GM12875 (cell line): Measurements from ENCODE around the gene CPNE9.

Source experiments
- H3K4me3 ChIP-seq: one replicate; pipeline ENCODE4 v1.5.1; 2011; ENCODE audit warnings: low read depth, low read length, control low read depth
- CTCF ChIP-seq: IDR thresholded peaks from 2 replicates; pipeline ENCODE4 v1.5.1; 2011; ENCODE audit warnings: low read depth, mild to moderate bottlenecking, control low read depth, inconsistent platforms, low read length, moderate library complexity, borderline replicate concordance; ENCODE audit not compliant: insufficient read depth

The CPNE9 gene

GRCh38 chr3:9669720-9670432 is 33.8 kb upstream of the CPNE9 start:
- TF ChIP-seq CTCF: no peak
- H3K4me3 ChIP-seq: no peak overlapping the region

DNA sequence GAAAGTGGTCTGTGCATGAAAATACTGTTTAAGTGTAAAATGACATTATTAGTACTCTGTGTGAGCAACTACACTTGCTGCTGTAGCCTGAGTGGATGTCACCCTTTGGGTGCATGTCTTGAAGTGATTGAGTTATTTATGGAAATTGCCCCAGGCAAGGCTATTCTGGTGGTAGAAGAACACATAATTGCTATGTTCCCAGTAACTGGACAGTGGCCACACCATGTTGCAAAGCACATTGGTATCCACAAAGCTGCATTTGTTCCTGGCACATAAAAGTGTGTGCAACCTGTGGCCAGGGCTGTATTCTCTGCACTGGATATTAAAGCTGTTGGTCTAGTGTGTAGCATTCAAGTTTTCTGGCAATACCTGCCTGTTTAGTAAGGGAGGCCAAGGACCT is 30.6 kb upstream of the CPNE9 start:
- no peak overlapping the region for H3K4me3 ChIP-seq

GRCh38 chr3:9673752-9674151 is 29.9 kb upstream of the CPNE9 start:
- no peak overlapping the region for H3K4me3 ChIP-seq
- TF ChIP-seq CTCF: no peak

More for the DNA sequence above, 30.6 kb upstream of the CPNE9 start:
- no peak for TF ChIP-seq CTCF

- no peak overlapping the region for H3K4me3 ChIP-seq
- no peak for TF ChIP-seq CTCF
These were observed 27.8 kb upstream of the CPNE9 start for GRCh38 chr3:9675736-9676290.

DNA sequence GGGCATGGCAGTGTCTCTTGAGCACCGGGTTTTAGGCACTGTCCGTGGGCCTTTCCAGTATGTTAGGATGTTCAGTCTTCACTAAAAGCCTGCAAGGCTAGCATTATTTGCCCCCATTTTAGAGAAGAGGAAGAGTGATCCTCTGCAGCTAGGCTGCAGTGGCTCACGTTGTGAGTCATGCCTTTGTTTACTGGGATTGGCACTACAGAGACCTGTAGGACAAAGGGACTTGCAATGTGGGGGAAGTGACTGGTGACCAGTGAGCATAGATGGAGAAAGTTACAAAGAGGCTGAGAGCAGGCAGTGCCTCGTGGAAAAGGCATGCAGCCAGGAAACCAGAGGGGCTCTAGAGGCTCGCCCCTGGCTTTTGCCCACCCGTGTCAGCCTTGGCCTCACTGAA is 26.8 kb upstream of the CPNE9 start:
- no peak overlapping the region for H3K4me3 ChIP-seq
- TF ChIP-seq CTCF: no peak

DNA sequence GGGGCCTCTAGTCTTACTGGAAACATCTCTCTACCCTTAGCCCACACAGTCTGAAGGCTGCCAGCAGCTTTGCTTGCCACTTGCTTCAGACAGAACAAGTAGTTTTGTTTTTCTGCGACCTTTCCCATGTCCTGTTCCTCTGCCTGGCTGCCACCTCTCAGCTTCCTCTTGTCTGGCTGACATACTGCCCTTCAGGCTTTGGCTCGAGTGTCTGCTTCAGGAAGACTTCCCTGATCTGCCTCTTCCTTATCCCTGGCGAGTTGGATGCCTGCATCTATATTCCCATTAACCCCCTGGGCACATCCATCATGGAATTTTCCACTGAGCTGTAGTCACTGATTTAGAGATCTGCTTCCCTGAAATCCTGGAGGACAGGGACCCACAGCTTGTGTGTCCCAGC is 25.1 kb upstream of the CPNE9 start:
- H3K4me3 ChIP-seq: no peak overlapping the region
- no peak for TF ChIP-seq CTCF

DNA sequence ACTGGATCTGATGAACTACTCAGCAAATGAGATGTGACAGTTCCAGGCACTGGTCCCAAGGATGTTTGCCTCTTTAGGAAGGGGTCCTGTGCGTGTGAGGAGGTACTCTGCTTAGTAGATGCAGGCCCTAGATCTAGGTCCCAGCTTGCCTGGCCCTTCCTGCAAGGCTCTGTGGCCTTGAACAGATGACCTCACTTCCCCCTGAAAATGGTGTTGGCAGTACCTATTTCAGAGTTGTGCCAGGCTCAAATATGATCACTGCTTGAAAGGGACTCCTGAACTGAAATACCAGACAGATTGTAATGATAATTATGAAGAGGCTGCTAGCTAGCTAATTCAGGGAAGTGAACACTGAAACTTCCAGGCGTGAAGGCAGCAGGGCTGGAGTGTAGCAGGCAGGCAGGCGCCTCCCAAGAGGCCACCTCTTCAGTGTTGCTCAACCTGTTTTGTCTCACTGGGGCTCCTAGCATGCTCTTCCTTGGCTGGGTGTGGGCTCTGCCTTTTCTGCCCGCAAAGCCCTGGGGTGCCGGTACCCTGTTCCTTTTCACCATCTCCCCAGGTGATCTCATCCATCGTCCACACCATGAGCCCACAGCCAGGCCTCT is 24.1 kb upstream of the CPNE9 start:
- H3K4me3 ChIP-seq: no peak overlapping the region
- no peak for TF ChIP-seq CTCF
